ENCODE results near the gene OXA1L.

DNA sequence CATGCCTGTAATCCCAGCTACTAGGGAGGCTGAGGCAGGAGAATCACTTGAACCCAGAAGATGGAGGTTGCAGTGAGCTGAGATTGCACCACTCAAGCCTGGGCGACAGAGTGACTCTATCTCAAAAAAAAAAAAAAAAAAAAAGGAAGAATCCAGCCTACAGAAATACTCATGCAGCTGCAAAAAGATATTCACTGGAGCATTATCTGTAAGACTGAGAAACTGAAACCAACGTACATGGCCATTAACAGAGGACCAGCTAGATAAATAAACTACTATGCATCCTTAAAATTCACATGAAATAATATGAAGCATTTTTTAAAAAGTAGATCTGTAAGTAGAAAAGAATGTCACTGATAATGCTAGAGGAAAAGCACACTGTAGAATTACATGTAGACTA lies 45.2 kb downstream of the OXA1L start:
- TF ChIP-seq CTCF (IDR thresholded peaks at IDR 0.05) (no peak), POLR2AphosphoS5 (IDR thresholded peaks at IDR 0.05) (no peak)
